Astrocyte of the spinal cord (primary cell): ENCODE results near the gene TGIF2.

Experiments used
- DNase-seq: peaks from one replicate; pipeline ENCODE4 v3.0.0; 2011; ENCODE audit warnings: low read depth, low spot score
- H3K4me3 ChIP-seq: 2 replicates; pipeline ENCODE4 v1.5.1; 2011; ENCODE audit warnings: low read depth, mild to moderate bottlenecking, low read length, moderate library complexity
- CTCF ChIP-seq: IDR thresholded peaks from 2 replicates; pipeline ENCODE4 v1.5.1; 2012; ENCODE audit warnings: low read depth, mild to moderate bottlenecking, low read length, inconsistent platforms
- in situ Hi-C: cut with HindIII; loops from 2 replicates; pipeline ENCODE4 v1.10.0; 2017; ENCODE audit warnings: low sequenced_read_pairs

TGIF2 gene

GRCh38 chr20:36614781-36615557 lies 41.6 kb downstream of the TGIF2 start:
- peak; percentile 10 for DNase-seq
- in situ Hi-C loops = no loop called here
- no peak for TF ChIP-seq CTCF
- H3K4me3 ChIP-seq = no peak overlapping the region

GRCh38 chr20:36620917-36621316 lies 47.5 kb downstream of the TGIF2 start:
- DNase-seq = no peak
- no peak for TF ChIP-seq CTCF
- in situ Hi-C loops = no loop called here
- no peak overlapping the region for H3K4me3 ChIP-seq

DNA sequence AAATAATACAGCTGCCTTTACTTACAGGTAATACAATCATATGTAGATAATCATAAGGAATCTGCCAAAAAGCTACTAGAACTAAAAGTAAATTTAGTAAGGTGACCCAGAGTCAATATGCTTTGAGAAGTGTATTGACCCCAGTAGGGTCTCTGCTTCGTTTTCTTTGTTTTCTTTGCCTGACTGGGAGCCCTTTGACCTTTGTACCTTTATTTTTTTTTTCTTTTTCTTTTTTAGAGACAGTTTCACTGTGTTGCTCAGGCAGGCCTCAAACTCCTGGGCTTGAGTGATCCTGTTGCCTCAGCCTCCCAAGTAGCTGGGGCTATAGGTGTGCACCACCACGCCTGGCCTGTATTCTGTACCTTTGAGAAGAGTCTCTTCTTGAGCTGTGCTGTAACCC lies 50.0 kb downstream of the TGIF2 start:
- in situ Hi-C loops = no loop called here
- DNase-seq = no peak
- H3K4me3 ChIP-seq = no peak overlapping the region
- no peak for TF ChIP-seq CTCF

GRCh38 chr20:36624068-36624943 lies 50.9 kb downstream of the TGIF2 start:
- no peak overlapping the region for H3K4me3 ChIP-seq
- in situ Hi-C loops = no loop called here
- no peak for DNase-seq

GRCh38 chr20:36624944-36625324 lies 51.5 kb downstream of the TGIF2 start:
- in situ Hi-C loops = no loop called here
- H3K4me3 ChIP-seq = no peak overlapping the region
- DNase-seq = no peak
- no peak for TF ChIP-seq CTCF

More at GRCh38 chr20:36624068-36624943, 50.9 kb downstream of the TGIF2 start:
- TF ChIP-seq CTCF = no peak

- in situ Hi-C loops = no loop called here
- DNase-seq = no peak
- H3K4me3 ChIP-seq = no peak overlapping the region
- TF ChIP-seq CTCF = no peak
These were observed 54.7 kb downstream of the TGIF2 start for GRCh38 chr20:36628076-36628475.
